ENCODE measurements around the gene GRID2. TPM values are rescaled to one million over a fixed set of nuclear protein-coding genes. Genes with fewer than 3 reads are reported as not detected.

Gene GRID2
- total and polyA plus RNA-seq, 10 of the 15 experiments (the other 5 are each of a cell fraction or from before 2014, with no cell fraction given) = not detected

DNA sequence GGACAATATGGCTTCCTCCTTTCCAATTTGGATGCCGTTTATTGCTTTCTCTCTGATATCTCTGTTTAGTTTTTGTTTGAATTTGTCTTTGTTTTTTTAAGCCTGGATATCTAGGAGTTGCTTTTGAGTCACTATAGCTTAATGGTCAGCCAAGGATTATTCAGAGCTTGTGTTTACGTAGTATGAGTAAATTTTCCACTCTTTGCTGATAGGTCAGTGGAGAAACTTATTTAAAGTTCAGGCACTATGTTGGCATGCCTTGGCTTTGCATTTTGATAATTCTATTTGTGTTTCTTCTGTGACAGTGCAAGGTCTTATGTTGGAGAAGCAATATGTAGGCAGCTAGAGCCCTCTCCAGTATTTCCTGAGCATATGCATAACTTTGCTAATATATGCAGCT lies 315.2 kb downstream of the GRID2 start:
- in situ Hi-C loops (cut with MboI) = no loop called here
- TF ChIP-seq TAF1 (IDR thresholded peaks at IDR 0.05; ENCODE audit: borderline replicate concordance, low read depth, low read length) = no peak
- no peak for TF ChIP-seq KDM1A (IDR thresholded peaks at IDR 0.05; ENCODE audit: borderline replicate concordance)
- no peak for TF ChIP-seq IRF4 (IDR thresholded peaks at IDR 0.05; ENCODE audit: low read depth, low read length)
- TF ChIP-seq BRCA1 (IDR thresholded peaks at IDR 0.05; ENCODE audit: low read depth, low read length) = no peak
- no peak for TF ChIP-seq EP300 (IDR thresholded peaks at IDR 0.05; ENCODE audit: borderline replicate concordance in 1 of 2, control insufficient read depth in 1 of 2, low read depth in 2 of 2, low read length in 2 of 2)
- TF ChIP-seq, protein P1, sequence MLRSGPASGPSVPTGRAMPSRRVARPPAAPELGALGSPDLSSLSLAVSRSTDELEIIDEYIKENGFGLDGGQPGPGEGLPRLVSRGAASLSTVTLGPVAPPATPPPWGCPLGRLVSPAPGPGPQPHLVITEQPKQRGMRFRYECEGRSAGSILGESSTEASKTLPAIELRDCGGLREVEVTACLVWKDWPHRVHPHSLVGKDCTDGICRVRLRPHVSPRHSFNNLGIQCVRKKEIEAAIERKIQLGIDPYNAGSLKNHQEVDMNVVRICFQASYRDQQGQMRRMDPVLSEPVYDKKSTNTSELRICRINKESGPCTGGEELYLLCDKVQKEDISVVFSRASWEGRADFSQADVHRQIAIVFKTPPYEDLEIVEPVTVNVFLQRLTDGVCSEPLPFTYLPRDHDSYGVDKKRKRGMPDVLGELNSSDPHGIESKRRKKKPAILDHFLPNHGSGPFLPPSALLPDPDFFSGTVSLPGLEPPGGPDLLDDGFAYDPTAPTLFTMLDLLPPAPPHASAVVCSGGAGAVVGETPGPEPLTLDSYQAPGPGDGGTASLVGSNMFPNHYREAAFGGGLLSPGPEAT (IDR thresholded peaks at IDR 0.05; ENCODE audit: low read depth) = no peak
- TF ChIP-seq DPF2 (IDR thresholded peaks at IDR 0.05) = no peak
- TF ChIP-seq SMAD5 (IDR thresholded peaks at IDR 0.05; ENCODE audit: low read depth) = no peak
- no peak for TF ChIP-seq RELA (IDR thresholded peaks at IDR 0.05; ENCODE audit: borderline replicate concordance, partially characterized antibody)
- no peak for TF ChIP-seq MTA3 (IDR thresholded peaks at IDR 0.05; ENCODE audit: borderline replicate concordance, low read length)
- TF ChIP-seq MYB (IDR thresholded peaks at IDR 0.05; ENCODE audit: borderline replicate concordance, low read depth, low read length) = no peak
- no peak for TF ChIP-seq ZBED1 (IDR thresholded peaks at IDR 0.05; ENCODE audit: borderline replicate concordance)
- no peak for TF ChIP-seq CREM (IDR thresholded peaks at IDR 0.05; ENCODE audit: low read depth)
- TF ChIP-seq, protein P2, sequence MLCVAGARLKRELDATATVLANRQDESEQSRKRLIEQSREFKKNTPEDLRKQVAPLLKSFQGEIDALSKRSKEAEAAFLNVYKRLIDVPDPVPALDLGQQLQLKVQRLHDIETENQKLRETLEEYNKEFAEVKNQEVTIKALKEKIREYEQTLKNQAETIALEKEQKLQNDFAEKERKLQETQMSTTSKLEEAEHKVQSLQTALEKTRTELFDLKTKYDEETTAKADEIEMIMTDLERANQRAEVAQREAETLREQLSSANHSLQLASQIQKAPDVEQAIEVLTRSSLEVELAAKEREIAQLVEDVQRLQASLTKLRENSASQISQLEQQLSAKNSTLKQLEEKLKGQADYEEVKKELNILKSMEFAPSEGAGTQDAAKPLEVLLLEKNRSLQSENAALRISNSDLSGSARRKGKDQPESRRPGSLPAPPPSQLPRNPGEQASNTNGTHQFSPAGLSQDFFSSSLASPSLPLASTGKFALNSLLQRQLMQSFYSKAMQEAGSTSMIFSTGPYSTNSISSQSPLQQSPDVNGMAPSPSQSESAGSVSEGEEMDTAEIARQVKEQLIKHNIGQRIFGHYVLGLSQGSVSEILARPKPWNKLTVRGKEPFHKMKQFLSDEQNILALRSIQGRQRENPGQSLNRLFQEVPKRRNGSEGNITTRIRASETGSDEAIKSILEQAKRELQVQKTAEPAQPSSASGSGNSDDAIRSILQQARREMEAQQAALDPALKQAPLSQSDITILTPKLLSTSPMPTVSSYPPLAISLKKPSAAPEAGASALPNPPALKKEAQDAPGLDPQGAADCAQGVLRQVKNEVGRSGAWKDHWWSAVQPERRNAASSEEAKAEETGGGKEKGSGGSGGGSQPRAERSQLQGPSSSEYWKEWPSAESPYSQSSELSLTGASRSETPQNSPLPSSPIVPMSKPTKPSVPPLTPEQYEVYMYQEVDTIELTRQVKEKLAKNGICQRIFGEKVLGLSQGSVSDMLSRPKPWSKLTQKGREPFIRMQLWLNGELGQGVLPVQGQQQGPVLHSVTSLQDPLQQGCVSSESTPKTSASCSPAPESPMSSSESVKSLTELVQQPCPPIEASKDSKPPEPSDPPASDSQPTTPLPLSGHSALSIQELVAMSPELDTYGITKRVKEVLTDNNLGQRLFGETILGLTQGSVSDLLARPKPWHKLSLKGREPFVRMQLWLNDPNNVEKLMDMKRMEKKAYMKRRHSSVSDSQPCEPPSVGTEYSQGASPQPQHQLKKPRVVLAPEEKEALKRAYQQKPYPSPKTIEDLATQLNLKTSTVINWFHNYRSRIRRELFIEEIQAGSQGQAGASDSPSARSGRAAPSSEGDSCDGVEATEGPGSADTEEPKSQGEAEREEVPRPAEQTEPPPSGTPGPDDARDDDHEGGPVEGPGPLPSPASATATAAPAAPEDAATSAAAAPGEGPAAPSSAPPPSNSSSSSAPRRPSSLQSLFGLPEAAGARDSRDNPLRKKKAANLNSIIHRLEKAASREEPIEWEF (IDR thresholded peaks at IDR 0.05; ENCODE audit: insufficient replicate concordance, low read depth, low read length) = no peak
- TF ChIP-seq, protein P3, sequence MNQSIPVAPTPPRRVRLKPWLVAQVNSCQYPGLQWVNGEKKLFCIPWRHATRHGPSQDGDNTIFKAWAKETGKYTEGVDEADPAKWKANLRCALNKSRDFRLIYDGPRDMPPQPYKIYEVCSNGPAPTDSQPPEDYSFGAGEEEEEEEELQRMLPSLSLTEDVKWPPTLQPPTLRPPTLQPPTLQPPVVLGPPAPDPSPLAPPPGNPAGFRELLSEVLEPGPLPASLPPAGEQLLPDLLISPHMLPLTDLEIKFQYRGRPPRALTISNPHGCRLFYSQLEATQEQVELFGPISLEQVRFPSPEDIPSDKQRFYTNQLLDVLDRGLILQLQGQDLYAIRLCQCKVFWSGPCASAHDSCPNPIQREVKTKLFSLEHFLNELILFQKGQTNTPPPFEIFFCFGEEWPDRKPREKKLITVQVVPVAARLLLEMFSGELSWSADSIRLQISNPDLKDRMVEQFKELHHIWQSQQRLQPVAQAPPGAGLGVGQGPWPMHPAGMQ (IDR thresholded peaks at IDR 0.05; ENCODE audit: borderline replicate concordance) = no peak
- no peak for TF ChIP-seq SIX5 (IDR thresholded peaks at IDR 0.05; ENCODE audit: low read depth, low read length, severe bottlenecking)

More for the DNA sequence above, 315.2 kb downstream of the GRID2 start:
- 22% methylated on average over 2 of the region's 2 CpGs for whole genome bisulfite sequencing (ENCODE audit: insufficient coverage, insufficient replicate concordance, low lambda C conversion rate, missing lambda C conversion rate)
- BruUV-seq (replicated peaks) = no TSS peak
- ChIA-PET SMC1A (ENCODE audit: uncharacterized antibody, unreplicated experiment) (interaction anchor here (0.6 kb wide), 1 partner anchor 583 kb away, joined by 3 read pairs; no protein-coding TSS in a partner anchor), POLR2A (no interaction called here), CTCF (no interaction called here), RAD21 (ENCODE audit: unreplicated experiment) (no interaction called here)
- ATAC-seq = no peak
- H3K4me1 ChIP-seq (ENCODE audit: control insufficient read depth, insufficient read depth, low read length) = no peaks in the 10 kb centered on the region
- H3K4me2 ChIP-seq (ENCODE audit: control insufficient read depth, insufficient read depth) = no peak overlapping the region
- H3K4me3 ChIP-seq = no peak overlapping the region
- DNase-seq (ENCODE audit: low read depth, low spot score) = no peak
- H3K27me3 ChIP-seq (replicated peaks in 1 of 2; ENCODE audit: control insufficient read depth in 2 of 2, insufficient read depth in 2 of 2, low read length in 1 of 2) = no peaks in the 10 kb centered on the region
- FAIRE-seq = no peak
- H2AFZ ChIP-seq (ENCODE audit: control insufficient read depth, low read depth, low read length) = no peak overlapping the region
- no peaks in the 10 kb centered on the region for H3K9me3 ChIP-seq (replicated peaks; ENCODE audit: control insufficient read depth, insufficient read depth, low read length)
- H4K20me1 ChIP-seq (ENCODE audit: control insufficient read depth, insufficient read depth) = no peaks in the 10 kb centered on the region
- intact Hi-C loops (cut with micrococcal nuclease; ENCODE audit: unreplicated experiment) = no loop called here
- H3K9ac ChIP-seq (ENCODE audit: control insufficient read depth, insufficient read depth, low read length) = no peak overlapping the region
- no peak overlapping the region for H3K27ac ChIP-seq (ENCODE audit: control insufficient read depth, insufficient read depth)
- no peaks in the 10 kb centered on the region for H3K79me2 ChIP-seq (ENCODE audit: control insufficient read depth, insufficient read depth, low read length)
- no peaks in the 10 kb centered on the region for H3K36me3 ChIP-seq (ENCODE audit: control insufficient read depth in 2 of 2, insufficient read depth in 2 of 2, low read length in 1 of 2)

All from GM12878 (cell line).